H9 (cell line): ENCODE results near the gene SARNP. TPM values are rescaled to one million over a fixed set of nuclear protein-coding genes. Genes with fewer than 3 reads are reported as not detected.

Experiments used
- DNase-seq: peaks from one replicate; pipeline ENCODE4 v3.0.0-alpha.2; 2017
- H2AFZ ChIP-seq: one replicate; pipeline ENCODE4 v1.6.1; 2013; ENCODE audit warnings: mild to moderate bottlenecking, low read length, control low read depth, moderate library complexity
- H2AK5ac ChIP-seq: 2 replicates; pipeline ENCODE4 v1.6.1; 2013; ENCODE audit warnings: low read length, control low read depth, mixed read lengths; ENCODE audit not compliant: insufficient read length
- H2BK120ac ChIP-seq: one replicate; pipeline ENCODE4 v1.6.1; 2013; ENCODE audit warnings: low read depth, mild to moderate bottlenecking, low read length, control low read depth, inconsistent platforms; ENCODE audit not compliant: poor library complexity, severe bottlenecking
- H2BK12ac ChIP-seq: 2 replicates; pipeline ENCODE4 v1.6.1; 2013; ENCODE audit warnings: low read length, control low read depth, mixed read lengths, low read depth; ENCODE audit not compliant: insufficient read length
- H2BK15ac ChIP-seq: 2 replicates; pipeline ENCODE4 v1.6.1; 2013; ENCODE audit warnings: low read depth, low read length, control low read depth
- H2BK20ac ChIP-seq: one replicate; pipeline ENCODE4 v1.6.1; 2013; ENCODE audit warnings: low read depth, mild to moderate bottlenecking, low read length, control low read depth, inconsistent platforms; ENCODE audit not compliant: poor library complexity, severe bottlenecking
- H2BK5ac ChIP-seq: 2 replicates; pipeline ENCODE4 v1.6.1; 2013; ENCODE audit warnings: low read length, control low read depth, mixed read lengths; ENCODE audit not compliant: insufficient read length
- H3K14ac ChIP-seq: 2 replicates; pipeline ENCODE4 v1.6.1; 2013; ENCODE audit warnings: low read length, control low read depth; ENCODE audit not compliant: insufficient read depth
- H3K18ac ChIP-seq: 2 replicates; pipeline ENCODE4 v1.6.1; 2013; ENCODE audit warnings: low read depth, mild to moderate bottlenecking, mixed read lengths, low read length, control low read depth; ENCODE audit not compliant: insufficient read length
- H3K23ac ChIP-seq: 2 replicates; pipeline ENCODE4 v1.6.1; 2013; ENCODE audit warnings: low read length, control low read depth, mixed read lengths, low read depth; ENCODE audit not compliant: insufficient read length
- H3K23me2 ChIP-seq: 2 replicates; pipeline ENCODE4 v1.6.1; 2013; ENCODE audit warnings: low read depth, mild to moderate bottlenecking, mixed read lengths, low read length, control low read depth; ENCODE audit not compliant: insufficient read length, poor library complexity, severe bottlenecking
- H3K27ac ChIP-seq: 2 replicates; pipeline ENCODE4 v1.5.1; 2013; ENCODE audit warnings: low read length, control low read depth, mixed read lengths, low read depth; ENCODE audit not compliant: insufficient read length
- H3K27me3 ChIP-seq: 2 replicates; pipeline ENCODE4 v1.6.1; 2013; ENCODE audit warnings: low read length, control low read depth, inconsistent platforms; ENCODE audit not compliant: insufficient read depth
- H3K4ac ChIP-seq: 2 replicates; pipeline ENCODE4 v1.6.1; 2013; ENCODE audit warnings: low read depth, mild to moderate bottlenecking, control low read depth, inconsistent platforms, low read length, moderate library complexity
- H3K4me1 ChIP-seq: 2 replicates; pipeline ENCODE4 v1.6.1; 2013; ENCODE audit warnings: low read length, control low read depth, inconsistent platforms; ENCODE audit not compliant: insufficient read depth
- H3K4me2 ChIP-seq: 2 replicates; pipeline ENCODE4 v1.6.1; 2013; ENCODE audit warnings: low read length, control low read depth, mixed read lengths; ENCODE audit not compliant: insufficient read length, insufficient read depth
- H3K56ac ChIP-seq: 2 replicates; pipeline ENCODE4 v1.6.1; 2013; ENCODE audit warnings: low read depth, mild to moderate bottlenecking, mixed read lengths, low read length, control low read depth; ENCODE audit not compliant: insufficient read length
- H3K79me1 ChIP-seq: 2 replicates; pipeline ENCODE4 v1.6.1; 2013; ENCODE audit warnings: low read depth, mild to moderate bottlenecking, moderate library complexity, low read length, control low read depth, inconsistent platforms; ENCODE audit not compliant: insufficient read depth, poor library complexity, severe bottlenecking
- H3K79me2 ChIP-seq: 2 replicates; pipeline ENCODE4 v1.6.1; 2013; ENCODE audit warnings: low read length, control low read depth, inconsistent platforms; ENCODE audit not compliant: insufficient read depth
- H3K9ac ChIP-seq: 2 replicates; pipeline ENCODE4 v1.6.1; 2013; ENCODE audit warnings: low read length, control low read depth, mixed read lengths; ENCODE audit not compliant: insufficient read length; ENCODE audit errors: extremely low read depth
- H3K9me3 ChIP-seq: one replicate; pipeline ENCODE4 v1.6.1; 2013; ENCODE audit warnings: low read depth, low read length, inconsistent platforms; ENCODE audit not compliant: control insufficient read depth
- H3T11ph ChIP-seq: one replicate; pipeline ENCODE4 v1.6.1; 2013; ENCODE audit warnings: mild to moderate bottlenecking, low read length, control low read depth, inconsistent platforms
- H4K20me1 ChIP-seq: one replicate; pipeline ENCODE4 v1.6.1; 2013; ENCODE audit not compliant: control insufficient read depth, insufficient read length, insufficient read depth
- H4K5ac ChIP-seq: 2 replicates; pipeline ENCODE4 v1.6.1; 2013; ENCODE audit warnings: low read depth, mild to moderate bottlenecking, mixed read lengths, low read length, control low read depth; ENCODE audit not compliant: insufficient read length
- H4K8ac ChIP-seq: replicated peaks from 2 replicates; pipeline ENCODE4 v1.6.1; 2013; ENCODE audit warnings: low read length, control low read depth, mixed read lengths, low read depth; ENCODE audit not compliant: insufficient read length
- H4K91ac ChIP-seq: 2 replicates; pipeline ENCODE4 v1.6.1; 2013; ENCODE audit warnings: low read depth, mild to moderate bottlenecking, moderate library complexity, mixed read lengths, low read length, control low read depth; ENCODE audit not compliant: insufficient read length
- H3K27ac Mint-ChIP-seq, 3 experiments: 2 replicates in 2 of 3; 3 replicates in 1 of 3; pipeline ENCODE4 v1.8.0; 2020 to 2021; ENCODE audit warnings: mixed read lengths in 3 of 3, mild to moderate bottlenecking in 1 of 3, moderate library complexity in 1 of 3
- H3K27me3 Mint-ChIP-seq: 2 replicates; pipeline ENCODE4 v1.8.0; 2021; ENCODE audit warnings: low read depth, mild to moderate bottlenecking, moderate library complexity, mixed read lengths
- H3K36me3 Mint-ChIP-seq, 3 experiments: 2 replicates in 2 of 3; 3 replicates in 1 of 3; pipeline ENCODE4 v1.8.0; 2020 to 2021; ENCODE audit warnings: low read depth in 3 of 3, mixed read lengths in 3 of 3; ENCODE audit not compliant: insufficient read depth in 1 of 3
- H3K4me1 Mint-ChIP-seq, 2 experiments: 2 replicates each; pipeline ENCODE4 v1.8.0; 2020; ENCODE audit warnings: mixed read lengths in 2 of 2
- H3K4me3 Mint-ChIP-seq, 2 experiments: 2 replicates in 1 of 2; 3 replicates in 1 of 2; pipeline ENCODE4 v1.8.0; 2020 to 2021; ENCODE audit warnings: mild to moderate bottlenecking in 2 of 2, mixed read lengths in 2 of 2, moderate library complexity in 1 of 2
- H3K9me3 Mint-ChIP-seq, 2 experiments: 2 replicates in 1 of 2; 3 replicates in 1 of 2; pipeline ENCODE4 v1.8.0; 2020; ENCODE audit warnings: mild to moderate bottlenecking in 2 of 2, mixed read lengths in 2 of 2, moderate library complexity in 1 of 2
- CTCF ChIP-seq: fragments of 200-600 bp; sonication (generic); conservative IDR thresholded peaks from 3 replicates; pipeline ENCODE4 v1.8.0; 2021; ENCODE audit warnings: antibody characterized with exemption, mild to moderate bottlenecking
- WGBS: extraction: QIAGEN DNeasy Blood & Tissue Kit; methylation state at CpG from one replicate; pipeline ENCODE4 v1.1.7; 2013; ENCODE audit warnings: missing lambda C conversion rate, low lambda C conversion rate, mixed read lengths; ENCODE audit not compliant: insufficient read length; ENCODE audit errors: extremely low coverage; 5-methylcytosine and 5-hydroxymethylcytosine counted together
- total RNA-seq: library from RNA; stranded (reverse); gene quantifications from 2 replicates; pipeline ENCODE4 v1.2.1, GENCODE V29; 2021

SARNP gene
- total RNA-seq, 1 experiment from 2014 or later: 127 TPM

GRCh38 chr12:55755246-55755645 lies 62.3 kb downstream of the SARNP start:
- WGBS: no CpG with 5 or more reads among the region's 2 CpGs
- no peak overlapping the region for H4K91ac ChIP-seq
- no peak overlapping the region for H3K27ac ChIP-seq
- no peaks in the 10 kb centered on the region for H3K9me3 ChIP-seq
- H3K56ac ChIP-seq: no peak overlapping the region
- no peak for TF ChIP-seq CTCF
- no peaks in the 10 kb centered on the region for H3K27me3 ChIP-seq
- no peaks in the 10 kb centered on the region for H3K79me2 ChIP-seq
- no peaks in the 10 kb centered on the region for H3K79me1 ChIP-seq
- no peak overlapping the region for H3K4me2 ChIP-seq
- H2AFZ ChIP-seq: no peak overlapping the region
- H3K27ac Mint-ChIP-seq: peak overlapping the region in 1 of 3 experiments; percentile 79; a peak in 2 of 7 replicates
- no peak overlapping the region for H2AK5ac ChIP-seq
- H3K27me3 Mint-ChIP-seq: no peaks in the 10 kb centered on the region
- 0 out of 2 replicates have a peak, but pooled peaks cover 4% of the 10 kb centered on the region for H3K4me1 ChIP-seq
- no peaks in the 10 kb centered on the region for H3K23me2 ChIP-seq
- H3K23ac ChIP-seq: no peak overlapping the region
- H3K4ac ChIP-seq: no peak overlapping the region
- H3K18ac ChIP-seq: no peak overlapping the region
- H3T11ph ChIP-seq: no peak overlapping the region
- no peak overlapping the region for H2BK5ac ChIP-seq
- H3K9me3 Mint-ChIP-seq: no peaks in the 10 kb centered on the region; a peak in 1 of 5 replicates
- H4K5ac ChIP-seq: no peak overlapping the region
- H2BK15ac ChIP-seq: no peak overlapping the region
- H3K14ac ChIP-seq: no peak overlapping the region
- H3K36me3 Mint-ChIP-seq: peaks cover 38 to 81% (median 72%) of the 10 kb centered on the region in 3 experiments
- H2BK12ac ChIP-seq: no peak overlapping the region
- no peak overlapping the region for H4K8ac ChIP-seq
- H3K4me3 Mint-ChIP-seq: no peak overlapping the region
- DNase-seq: no peak
- peaks cover 29 to 35% of the 10 kb centered on the region in 2 experiments for H3K4me1 Mint-ChIP-seq
- H2BK20ac ChIP-seq: no peak overlapping the region
- no peak overlapping the region for H2BK120ac ChIP-seq
- H4K20me1 ChIP-seq: no peaks in the 10 kb centered on the region
- H3K9ac ChIP-seq: no peak overlapping the region
